ENCODE results near the gene IKZF3. TPM values are rescaled to one million over a fixed set of nuclear protein-coding genes. Genes with fewer than 3 reads are reported as not detected.

IKZF3 gene
- total RNA-seq, 1 donor from 2014 or later, result not detected

DNA sequence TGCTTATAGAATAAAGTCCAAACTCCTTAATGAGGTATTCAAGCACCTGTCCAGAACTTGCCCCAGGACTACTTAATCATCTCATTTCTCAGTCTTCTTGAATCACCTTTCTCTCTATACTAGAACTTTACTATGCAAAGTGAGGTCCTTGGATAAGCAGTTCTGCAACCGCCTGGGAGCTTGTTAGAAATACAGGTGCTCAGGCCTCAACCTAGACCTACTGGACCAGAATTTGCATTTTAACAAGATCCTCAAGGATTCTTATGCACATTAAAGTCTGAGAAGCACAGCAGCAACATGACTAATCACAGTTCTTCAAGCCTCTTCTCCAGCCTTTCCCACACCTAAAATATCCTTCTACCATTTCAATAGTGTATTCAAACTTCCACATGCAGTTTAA lies 64.7 kb downstream of the IKZF3 start:
- Mint-ChIP-seq H3K27ac (ENCODE audit: unreplicated experiment) (no peak overlapping the region), H3K9me3 (ENCODE audit: unreplicated experiment) (no peaks in the 10 kb centered on the region)

DNA sequence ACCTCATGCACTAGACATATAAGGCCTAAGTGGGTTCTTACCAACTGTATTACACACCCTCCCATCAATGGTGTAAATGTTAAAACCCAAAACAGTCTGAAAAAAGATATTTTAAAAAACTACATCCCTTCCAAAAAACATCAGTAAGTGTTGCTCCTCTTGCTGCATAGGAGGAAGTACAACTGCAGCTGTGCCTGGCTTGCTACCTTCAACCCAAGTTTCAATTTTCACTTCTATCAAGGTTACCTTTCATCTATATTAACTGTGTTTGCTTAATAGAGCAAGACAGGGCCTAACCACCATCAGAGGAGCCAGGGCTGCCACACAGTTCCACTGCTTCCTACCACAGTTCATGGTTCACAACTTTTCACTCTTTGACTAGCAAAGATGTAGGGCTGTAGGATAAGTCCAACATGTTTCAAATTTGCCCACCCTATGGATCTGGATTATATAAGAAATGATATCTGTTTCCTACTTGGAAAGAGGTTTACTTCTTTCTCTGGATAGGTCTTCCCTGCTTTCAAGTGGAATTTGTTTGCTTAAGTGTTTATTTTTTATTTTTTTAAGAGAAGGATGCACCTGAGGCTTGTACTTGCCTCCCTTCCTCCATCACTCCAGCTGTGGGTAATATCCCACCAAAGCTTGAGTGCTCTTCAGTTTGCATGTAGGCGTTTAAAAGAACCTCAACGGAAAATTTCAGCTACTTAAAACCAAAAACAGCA lies 69.7 kb downstream of the IKZF3 start:
- no peaks in the 10 kb centered on the region for H3K36me3 Mint-ChIP-seq (ENCODE audit: low read depth, unreplicated experiment)
- no peak overlapping the region for H3K27ac Mint-ChIP-seq (ENCODE audit: unreplicated experiment)
- no peak overlapping the region for H3K4me3 Mint-ChIP-seq (ENCODE audit: unreplicated experiment)
- no peaks in the 10 kb centered on the region for H3K27me3 Mint-ChIP-seq (ENCODE audit: unreplicated experiment)
- no peak for DNase-seq (ENCODE audit: low spot score)
- TF ChIP-seq CTCF (IDR thresholded peaks at IDR 0.05; ENCODE audit: unreplicated experiment), result no peak
- H3K4me1 Mint-ChIP-seq (ENCODE audit: unreplicated experiment), result no peaks in the 10 kb centered on the region
- no peaks in the 10 kb centered on the region for H3K9me3 Mint-ChIP-seq (ENCODE audit: unreplicated experiment)

More for the DNA sequence above, 64.7 kb downstream of the IKZF3 start:
- Mint-ChIP-seq H3K4me3 (ENCODE audit: unreplicated experiment) (no peak overlapping the region), H3K27me3 (ENCODE audit: unreplicated experiment) (no peaks in the 10 kb centered on the region), H3K4me1 (ENCODE audit: unreplicated experiment) (peaks cover 10% of the 10 kb centered on the region), H3K36me3 (ENCODE audit: low read depth, unreplicated experiment) (no peaks in the 10 kb centered on the region)
- DNase-seq (ENCODE audit: low spot score), result no peak
- no peak for TF ChIP-seq CTCF (IDR thresholded peaks at IDR 0.05; ENCODE audit: unreplicated experiment)

GRCh38 chr17:39793301-39793872 lies 70.7 kb downstream of the IKZF3 start:
- Mint-ChIP-seq H3K36me3 (ENCODE audit: low read depth, unreplicated experiment) (no peaks in the 10 kb centered on the region), H3K4me1 (ENCODE audit: unreplicated experiment) (no peaks in the 10 kb centered on the region), H3K27ac (ENCODE audit: unreplicated experiment) (no peak overlapping the region), H3K9me3 (ENCODE audit: unreplicated experiment) (no peaks in the 10 kb centered on the region), H3K4me3 (ENCODE audit: unreplicated experiment) (no peak overlapping the region), H3K27me3 (ENCODE audit: unreplicated experiment) (no peaks in the 10 kb centered on the region)
- DNase-seq (ENCODE audit: low spot score), result no peak
- TF ChIP-seq CTCF (IDR thresholded peaks at IDR 0.05; ENCODE audit: unreplicated experiment), result no peak

- H3K27ac Mint-ChIP-seq (ENCODE audit: unreplicated experiment), result no peak overlapping the region
- TF ChIP-seq CTCF (IDR thresholded peaks at IDR 0.05; ENCODE audit: unreplicated experiment), result no peak
- no peak for DNase-seq (ENCODE audit: low spot score)
- no peak overlapping the region for H3K4me3 Mint-ChIP-seq (ENCODE audit: unreplicated experiment)
- no peaks in the 10 kb centered on the region for H3K9me3 Mint-ChIP-seq (ENCODE audit: unreplicated experiment)
- no peaks in the 10 kb centered on the region for H3K36me3 Mint-ChIP-seq (ENCODE audit: low read depth, unreplicated experiment)
- H3K27me3 Mint-ChIP-seq (ENCODE audit: unreplicated experiment), result no peaks in the 10 kb centered on the region
- H3K4me1 Mint-ChIP-seq (ENCODE audit: unreplicated experiment), result no peaks in the 10 kb centered on the region
Measured at GRCh38 chr17:39792526-39793221, 71.4 kb downstream of the IKZF3 start.

All from endothelial cell (in vitro differentiated cells).